Iris pigment epithelial cell (primary cell): Measurements from ENCODE around the gene BBS10.
"Not testable (repeated sequence)": the region's sequence is repeated elsewhere in the genome, so short reads cannot be mapped to it uniquely, and the experiment has no call there.

ENCODE experiments used
- DNase-seq: peaks from one replicate; pipeline ENCODE4 v3.0.0-alpha.2; 2011; ENCODE audit warnings: low read depth

The BBS10 gene

DNA sequence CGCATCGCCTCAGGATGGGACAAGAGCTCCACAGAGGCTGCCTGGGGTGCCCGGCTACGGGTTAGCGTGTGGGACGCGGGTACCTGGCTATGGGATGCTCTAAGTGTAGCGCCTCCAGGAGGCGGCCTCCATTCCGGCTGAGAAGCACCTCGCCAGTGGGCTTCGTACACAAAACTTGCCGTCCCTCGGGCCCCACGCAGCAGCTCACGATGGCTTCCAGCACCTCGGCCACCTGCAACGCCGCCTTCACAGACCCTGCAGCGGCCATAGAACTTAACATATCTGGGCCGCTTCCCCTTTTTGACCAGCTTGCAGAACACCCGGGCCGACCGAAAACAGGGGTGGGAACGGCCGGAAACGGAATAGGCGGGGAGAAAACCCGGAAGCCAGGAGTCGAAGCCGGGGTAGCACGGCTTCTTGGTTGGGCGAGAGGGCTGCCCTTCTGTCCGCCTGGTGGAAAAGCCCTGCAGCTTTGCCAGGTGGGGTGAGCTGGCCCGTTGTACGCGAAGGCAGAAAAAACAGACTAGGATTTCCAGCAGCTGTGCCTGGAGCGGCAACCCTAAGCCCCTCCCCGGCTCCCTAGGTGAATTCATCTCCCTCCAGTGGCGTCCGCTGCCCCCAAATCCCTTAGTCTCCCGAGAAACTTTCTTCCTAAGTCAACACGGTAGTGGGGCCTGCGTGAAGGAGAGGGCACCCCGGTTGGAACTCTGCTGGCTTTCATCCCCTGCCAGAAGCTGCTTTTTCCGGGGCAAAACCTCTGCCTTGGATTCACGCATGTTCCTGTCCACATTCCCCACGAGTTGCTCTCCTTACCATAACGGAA, at the start of gene BBS10:
Gene BBS10 (minus strand): TSS at position 337 of the 823 bp plus-strand sequence. CDS start 57 bp downstream, at position 280.
- peak; percentile 94 for DNase-seq

DNA sequence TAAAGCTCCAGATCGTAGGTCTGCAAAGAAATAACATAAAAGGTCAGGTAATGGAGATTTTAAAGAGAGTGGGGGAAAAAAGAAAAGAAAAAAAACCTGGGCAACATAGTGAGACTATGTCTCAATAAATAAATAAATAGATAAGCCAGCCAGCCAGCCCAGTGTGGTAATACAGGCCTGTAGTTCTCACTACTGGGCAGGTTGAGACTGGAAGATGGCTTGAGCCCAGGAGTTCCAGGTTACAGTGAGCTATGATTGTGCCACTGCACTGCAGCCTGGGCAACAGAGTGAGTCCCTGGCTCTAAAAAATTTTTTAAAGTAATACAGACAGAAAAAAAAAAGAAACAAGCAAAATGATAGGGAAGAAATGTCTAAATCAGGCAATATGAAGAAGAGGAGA, 43.2 kb upstream of the BBS10 start:
- DNase-seq: no peak

DNA sequence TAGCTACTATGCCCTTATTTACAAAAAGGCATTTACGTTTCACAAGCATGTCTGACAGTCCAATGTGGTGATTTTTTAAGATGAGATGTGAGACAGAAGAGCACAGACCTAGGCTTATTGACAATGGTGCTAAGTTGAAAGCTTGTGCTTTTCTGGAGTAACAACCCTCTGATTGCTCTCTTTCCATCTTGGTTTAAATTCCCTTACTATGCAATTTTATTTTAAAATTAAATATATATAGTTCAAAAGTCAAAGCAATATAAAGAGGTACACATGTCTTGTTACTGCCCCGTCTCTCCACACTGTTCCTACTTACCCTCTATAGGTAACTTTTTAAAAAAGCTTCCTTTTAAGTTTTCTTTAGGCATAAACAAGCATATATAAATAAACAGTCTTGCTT, 39.4 kb upstream of the BBS10 start:
- no peak for DNase-seq

DNA sequence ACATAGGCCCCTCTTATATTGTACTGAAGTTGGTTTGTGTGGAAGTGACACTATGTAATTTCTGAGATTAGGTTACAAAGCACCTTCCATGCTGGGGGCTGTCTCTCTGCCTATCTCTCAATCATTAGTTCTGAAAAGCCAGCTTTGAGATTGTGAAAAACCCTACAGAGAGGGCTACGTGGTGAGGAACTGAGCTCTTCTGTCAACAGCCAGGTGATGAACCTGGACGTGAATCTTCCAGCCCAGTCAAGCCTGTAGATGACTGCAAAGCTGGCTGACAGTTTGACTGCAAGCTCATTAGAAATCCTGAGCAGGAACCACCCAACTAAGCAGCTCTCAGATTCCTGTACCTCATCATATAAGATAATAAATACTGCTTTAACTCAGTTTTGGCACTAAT, 36.3 kb upstream of the BBS10 start:
- no peak for DNase-seq

DNA sequence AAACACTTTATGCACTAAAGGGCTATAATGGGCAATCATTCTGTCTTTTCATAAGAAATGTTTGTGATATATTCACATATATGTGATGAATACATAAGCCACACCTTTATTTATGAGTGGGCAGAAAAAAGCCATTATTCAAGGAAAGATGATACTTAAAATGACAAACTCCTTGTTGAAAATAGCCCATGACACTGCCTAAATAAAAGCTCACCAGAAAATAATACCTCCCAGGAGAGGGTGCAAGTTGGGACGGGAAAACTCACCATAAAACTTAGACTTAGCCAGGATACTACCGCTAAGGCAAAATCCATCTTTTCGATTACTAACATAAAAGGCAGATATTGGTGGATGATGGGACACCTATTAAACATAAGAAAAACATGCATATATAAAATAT, 35.8 kb upstream of the BBS10 start:
- no peak for DNase-seq

DNA sequence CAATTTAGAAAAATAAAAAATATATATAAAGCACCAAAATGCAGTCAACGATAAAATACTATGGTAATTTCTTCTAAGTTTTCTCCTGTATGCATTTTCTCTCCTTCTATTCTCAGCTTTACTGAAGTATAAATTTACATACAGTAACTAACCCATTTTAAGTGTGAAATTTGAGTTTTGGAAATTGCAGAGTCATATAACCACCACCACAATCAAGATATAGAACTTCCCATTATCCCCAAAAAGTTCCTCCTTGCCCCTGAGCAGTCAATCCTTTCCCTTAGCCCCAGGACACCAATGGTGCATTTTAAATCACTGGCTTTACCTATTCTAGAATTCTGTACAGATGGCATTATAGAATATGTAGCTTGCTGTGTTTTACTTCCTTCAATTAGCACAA, 31.0 kb upstream of the BBS10 start:
- DNase-seq: no peak

DNA sequence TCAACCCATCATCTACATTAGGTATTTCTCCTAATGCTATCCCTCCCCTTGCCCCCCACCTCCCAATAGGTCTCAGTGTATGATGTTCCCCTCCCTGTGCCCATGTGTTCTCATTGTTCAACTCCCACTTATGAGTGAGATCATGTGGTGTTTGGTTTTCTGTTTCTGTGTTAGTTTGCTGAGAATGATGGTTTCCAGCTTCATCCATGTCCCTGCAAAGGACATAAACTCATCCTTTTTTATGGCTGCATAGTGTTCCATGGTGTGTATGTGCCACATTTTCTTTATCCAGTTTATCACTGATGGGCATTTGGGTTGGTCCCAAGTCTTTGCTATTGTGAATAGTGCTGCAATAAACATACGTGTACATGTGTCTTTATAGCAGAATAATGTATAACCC, 28.7 kb upstream of the BBS10 start:
- not testable (repeated sequence) for DNase-seq

DNA sequence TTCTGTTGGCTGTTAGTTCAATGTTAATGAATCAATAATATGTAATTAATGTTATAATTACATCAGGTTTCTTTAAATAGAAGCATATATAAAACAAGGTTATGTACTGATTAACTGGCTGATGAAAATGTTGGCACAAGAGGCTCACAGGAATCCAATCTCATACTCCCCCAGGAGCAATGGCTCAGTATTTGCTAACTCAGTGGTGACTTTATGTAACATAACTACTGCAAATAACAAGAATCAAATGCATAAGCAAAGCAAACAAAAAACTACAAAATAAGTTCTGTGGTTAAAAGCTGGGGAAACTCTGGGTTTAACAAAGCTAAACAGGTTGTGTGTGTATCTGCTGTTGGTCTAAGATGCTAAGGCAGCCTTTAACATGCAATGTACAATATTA, 27.7 kb upstream of the BBS10 start:
- peak; percentile 22 for DNase-seq

DNA sequence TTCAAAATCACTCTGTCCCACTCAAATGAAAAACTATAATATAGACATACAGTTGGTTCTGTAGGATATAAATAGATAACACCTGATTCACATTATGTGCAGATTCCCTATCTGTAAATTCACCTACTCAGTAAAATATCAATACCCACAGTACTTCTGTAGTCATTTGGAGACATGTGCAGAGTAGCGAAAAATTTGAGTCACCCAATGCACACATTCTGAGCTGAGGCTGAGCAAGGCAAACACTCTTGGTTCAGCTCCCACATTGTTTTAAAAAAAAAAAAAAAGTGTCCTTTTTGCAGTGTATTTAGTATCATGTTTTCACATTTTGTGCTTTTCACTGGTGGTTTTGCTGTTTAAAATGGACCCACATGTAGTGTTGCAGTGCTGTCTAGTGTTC, 27.3 kb upstream of the BBS10 start:
- DNase-seq: peak; percentile 32

DNA sequence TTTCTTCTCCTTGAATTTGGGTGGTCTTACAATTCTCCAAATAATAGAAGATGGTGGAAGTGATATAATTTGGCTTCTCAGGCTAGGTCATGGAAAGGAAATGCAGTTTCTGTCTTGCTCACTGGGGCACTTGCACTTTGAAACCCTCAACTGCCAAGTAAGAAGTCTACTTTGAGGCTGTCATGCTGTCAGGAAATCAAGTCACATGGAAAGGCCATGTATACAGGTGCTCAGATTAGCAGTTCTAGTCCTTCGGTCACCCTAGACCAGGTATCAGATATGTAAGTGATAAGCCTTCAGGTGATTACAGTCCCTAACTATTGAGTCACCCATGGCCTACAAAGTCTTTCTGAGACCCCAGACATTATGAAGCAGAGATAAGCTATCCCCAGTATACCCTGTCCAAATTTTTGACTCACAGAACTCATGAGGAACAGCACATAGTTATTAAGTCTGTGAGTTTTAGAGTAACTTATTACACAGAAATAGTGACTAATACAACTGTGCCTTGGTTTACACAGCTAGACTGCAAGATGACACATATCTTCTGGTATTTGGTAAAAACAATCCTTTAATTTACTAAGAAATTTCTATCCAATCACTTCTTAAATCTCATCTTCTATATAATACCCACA, 26.3 kb upstream of the BBS10 start:
- peak; percentile 75 for DNase-seq

DNA sequence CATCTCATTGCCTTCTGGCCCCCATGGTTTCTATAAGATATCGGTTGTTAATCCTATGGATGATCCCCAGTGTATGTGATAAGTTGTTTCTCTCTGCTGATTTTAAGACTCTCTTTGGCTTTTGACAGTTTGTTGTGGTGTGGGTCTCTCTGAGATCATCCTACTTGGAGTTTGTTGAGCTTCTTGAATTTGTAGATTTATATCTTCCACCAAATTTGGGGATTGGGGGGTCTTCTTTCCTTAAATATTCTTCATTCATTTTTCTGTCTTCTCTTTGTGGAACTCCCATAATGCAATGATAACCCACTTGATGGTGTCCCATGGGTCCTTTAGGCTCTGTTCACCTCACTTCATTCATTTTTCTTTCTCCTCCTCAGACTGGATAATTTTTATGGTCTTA, 20.0 kb upstream of the BBS10 start:
- DNase-seq: no peak

DNA sequence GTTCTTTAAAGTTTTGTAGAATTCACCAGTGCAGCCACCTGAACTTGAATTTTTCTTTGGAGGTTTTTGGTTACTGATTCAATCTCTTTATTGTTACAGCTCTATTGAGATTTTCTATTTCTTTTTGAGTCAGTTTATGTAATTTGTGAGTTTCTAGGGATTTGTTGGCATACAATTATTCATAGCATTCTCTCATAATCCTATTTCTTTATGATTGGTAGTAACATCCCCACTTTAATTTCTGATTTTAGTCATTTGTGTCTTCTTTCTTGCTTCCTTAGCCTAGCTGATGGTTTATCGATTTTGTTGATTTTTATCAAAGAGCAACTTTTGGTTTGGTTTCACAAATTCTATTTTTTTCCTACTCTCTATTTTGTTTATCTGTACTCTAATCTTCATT, 17.9 kb upstream of the BBS10 start:
- no peak for DNase-seq

DNA sequence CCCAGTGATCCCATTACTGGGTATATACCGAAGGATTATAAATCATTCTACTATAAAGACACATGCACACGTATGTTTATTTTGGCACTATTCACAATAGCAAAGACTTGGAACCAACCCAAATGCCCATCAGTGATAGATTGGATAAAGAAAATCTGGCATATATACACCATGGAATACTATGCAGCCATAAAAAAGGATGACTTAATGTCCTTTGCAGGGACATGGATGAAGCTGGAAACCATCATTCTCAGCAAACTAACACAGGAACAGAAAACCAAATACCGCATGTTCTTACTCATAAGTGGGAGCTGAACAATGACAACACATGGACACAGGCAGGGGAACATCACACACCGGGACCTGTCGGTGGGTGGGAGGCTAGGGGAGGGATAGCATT, 15.9 kb upstream of the BBS10 start:
- not testable (repeated sequence) for DNase-seq

DNA sequence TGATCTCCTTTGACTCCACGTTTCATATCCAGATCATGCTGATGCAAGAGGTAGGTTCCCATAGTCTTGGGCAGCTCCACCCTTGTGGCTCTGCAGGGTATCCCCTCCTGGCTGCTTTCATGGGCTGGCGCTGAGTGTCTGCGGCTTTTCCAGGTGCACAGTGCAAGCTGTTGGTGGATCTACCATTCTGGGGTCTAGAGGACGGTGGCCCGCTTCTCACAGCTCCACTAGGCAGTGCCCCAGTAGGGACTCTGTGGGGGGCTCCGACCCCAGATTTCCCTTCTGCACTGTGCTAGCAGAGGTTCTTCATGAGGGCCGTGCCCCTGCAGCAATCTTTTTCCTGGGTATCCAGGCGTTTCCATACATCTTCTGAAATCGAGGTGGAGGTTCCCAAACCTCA, 12.1 kb upstream of the BBS10 start:
- DNase-seq: no peak

DNA sequence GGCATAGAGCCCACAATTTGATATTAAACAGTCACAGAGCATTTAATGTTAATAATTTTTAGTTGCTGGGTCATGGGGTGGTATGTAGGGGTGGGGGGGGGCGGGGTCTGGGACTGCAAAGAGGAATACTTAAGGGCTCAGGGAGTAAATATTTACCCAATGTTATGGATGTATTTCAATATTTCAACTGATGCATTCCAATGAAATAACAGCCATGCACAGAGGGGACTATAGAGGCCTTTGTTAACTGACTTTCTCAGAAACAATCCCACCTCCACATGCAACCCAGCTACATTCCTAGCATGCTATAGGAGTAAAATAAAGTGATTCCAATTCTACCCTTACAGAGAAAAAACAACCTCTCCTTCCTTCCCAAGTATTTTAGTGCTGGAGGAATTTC, 7.9 kb upstream of the BBS10 start:
- DNase-seq: no peak

DNA sequence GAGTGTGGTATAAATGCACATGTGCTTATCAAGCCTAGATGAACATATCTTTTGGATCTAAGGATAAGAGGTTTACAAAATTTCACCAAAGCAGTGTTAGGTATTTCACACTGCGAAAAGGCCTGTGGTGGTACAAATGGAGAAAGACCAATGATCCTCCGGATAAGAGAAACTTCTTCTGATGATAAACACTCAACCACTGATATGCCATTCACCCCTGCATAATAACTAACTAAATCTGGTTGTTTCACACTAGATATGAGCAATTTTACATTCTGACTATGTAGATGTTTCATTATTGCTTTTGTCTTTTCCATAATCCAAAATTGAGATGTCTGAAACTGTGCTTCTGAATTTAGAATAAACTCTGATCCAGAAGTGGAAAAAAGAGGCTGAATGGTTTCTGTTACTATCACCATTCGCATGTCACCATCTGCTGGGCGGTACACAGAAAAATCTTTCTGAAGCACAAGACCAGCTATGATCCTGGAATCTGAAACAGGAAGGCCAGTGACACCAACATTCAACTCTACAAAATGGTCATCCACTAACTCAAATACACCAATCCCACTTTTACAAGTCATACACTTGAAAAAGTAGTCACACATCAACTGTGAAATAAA, 1.3 kb downstream of the BBS10 start:
- DNase-seq: peak; percentile 74

DNA sequence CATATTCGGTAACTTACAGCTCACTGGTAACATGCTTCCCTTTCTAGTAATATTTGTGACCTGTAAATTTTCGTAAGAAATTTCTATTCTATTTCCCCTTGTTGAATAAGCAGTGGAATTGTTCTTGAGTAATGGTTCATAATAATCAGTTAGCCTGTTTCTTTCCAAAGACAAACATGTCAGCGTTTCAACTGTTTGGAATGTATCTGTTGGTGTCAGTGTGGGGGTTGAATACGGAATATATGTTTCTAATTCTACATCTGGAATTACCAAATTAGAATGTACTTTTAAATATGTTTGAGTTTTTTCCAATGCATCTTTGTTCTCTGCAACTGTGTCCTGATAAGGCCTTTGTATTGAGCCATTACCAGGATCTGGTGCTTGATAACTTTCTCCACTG, 2.0 kb downstream of the BBS10 start:
- peak; percentile 71 for DNase-seq

DNA sequence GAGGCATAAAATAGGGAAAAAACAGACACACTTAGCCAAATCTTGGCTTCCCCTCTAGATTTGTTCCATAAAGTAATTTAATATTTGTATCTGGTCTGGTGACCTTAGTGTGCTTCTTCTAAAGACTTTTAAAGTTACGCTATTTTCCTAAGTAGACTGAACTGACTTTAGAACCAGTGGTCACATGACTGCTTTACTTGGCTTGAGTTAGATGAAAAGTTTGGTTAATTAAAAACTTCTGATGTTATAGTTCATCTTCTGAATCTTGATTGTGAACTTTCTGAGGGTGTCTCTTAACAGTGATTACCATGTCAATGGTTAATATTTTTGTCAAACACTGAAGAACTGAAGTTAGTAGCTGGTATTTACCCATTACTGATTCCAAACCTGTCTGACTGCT, 2.6 kb downstream of the BBS10 start:
- no peak for DNase-seq

DNA sequence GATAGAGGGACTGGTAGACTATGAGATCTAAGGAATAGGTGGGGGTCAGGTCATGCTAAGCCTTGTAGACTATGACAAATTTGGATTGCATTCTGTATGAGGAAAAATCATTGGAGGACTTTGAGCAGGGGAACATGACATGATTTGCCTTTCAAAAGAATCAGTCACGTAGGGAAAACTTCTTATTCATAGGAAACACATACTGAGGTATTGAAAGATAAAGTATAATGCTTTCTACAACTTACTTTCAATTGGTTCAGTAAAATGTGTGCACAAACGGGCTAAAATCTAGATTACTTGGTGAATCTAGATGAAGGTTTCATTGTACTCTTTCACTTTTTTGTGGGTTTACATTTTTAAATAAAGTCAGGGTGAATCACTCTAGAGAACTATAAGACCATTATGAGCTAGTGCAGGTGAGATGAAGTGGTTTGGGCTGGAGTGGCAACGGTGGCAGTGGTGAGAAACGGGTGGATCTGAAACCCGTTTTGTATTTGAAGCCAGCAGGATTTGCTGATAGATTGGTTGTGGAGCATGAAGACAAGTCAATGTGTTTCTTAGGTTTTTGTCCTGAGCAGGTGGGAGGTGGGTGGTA, 6.7 kb downstream of the BBS10 start:
- DNase-seq: peak; percentile 41

DNA sequence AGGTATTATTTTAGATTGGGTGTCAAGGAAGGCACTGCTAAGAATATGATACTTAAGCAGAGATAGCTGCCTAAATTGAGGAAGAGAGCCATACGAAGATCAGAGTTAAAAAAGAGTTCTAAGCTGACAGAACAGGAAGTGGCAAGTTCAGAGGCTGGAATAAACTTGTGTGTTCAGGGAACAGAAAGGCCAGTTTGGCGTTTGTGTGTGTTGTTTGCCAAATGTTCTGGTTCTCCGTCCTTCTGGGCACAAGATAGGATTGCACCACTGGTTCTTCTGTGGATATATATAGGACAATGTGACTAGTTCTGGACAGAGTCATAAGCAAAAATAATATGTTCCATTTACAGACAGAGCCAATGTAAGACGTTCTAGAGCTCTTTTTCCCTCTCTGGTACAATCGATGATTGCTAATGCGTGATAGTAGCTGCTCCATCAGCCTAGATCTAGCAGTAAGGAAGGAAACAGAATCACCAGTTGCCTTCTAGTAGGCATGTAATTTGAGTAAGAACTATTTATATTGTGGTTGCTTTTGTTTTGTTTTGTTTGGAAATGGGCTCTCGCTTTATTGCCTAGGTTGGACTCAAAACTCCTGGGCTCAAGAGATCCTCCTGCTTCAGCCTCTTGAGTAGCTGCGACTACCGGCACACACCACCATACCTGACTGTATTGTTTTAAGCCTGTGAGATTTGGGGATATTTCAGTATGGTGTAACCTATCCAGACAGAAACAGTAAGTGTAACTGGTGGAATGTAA, 7.4 kb downstream of the BBS10 start:
- peak; percentile 32 for DNase-seq

DNA sequence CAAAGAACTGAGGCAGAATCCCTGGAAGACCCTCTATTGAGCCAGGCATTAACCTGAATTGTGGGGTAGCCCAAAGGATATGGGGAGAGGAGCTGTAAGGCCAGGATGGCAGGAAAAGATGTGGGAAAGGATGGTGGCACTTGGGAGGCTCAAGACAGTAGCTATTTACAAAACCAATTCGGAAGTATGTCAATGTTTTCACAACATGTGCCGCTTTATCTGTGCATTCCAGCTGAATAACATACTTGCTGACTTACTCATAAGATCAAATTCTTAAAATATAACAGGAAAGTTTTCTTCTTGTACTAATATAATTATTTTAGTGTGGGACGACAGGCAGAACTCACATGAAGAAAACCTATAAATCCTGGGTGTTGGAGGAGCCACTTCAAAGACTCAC, 10.6 kb downstream of the BBS10 start:
- peak; percentile 86 for DNase-seq

DNA sequence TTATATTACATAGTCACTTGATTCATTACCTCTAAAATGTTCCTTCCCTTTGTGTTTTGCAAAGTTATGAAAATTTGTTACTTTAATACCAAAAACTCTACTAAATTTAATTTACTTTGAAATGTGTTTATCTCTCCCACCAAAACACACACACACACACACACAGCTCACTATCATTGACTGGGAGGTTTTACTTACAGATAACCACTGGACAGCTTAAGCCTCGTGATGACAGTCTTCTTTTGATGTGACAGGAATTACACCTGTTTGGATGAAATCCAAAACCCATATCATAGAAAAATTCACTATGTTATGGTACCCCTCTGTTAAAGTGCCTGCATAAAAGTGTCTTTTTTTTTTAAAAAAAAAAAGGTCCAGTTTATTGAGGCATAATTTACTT, 15.6 kb downstream of the BBS10 start:
- no peak for DNase-seq
